Activated T-helper 17 cell treated with anti-CD3 and anti-CD28 coated beads, Interleukin-2, amount 50 U/mL, for 72 hours (primary cell): ENCODE results near the gene KLF15. TPM values are rescaled to one million over a fixed set of nuclear protein-coding genes. Genes with fewer than 3 reads are reported as not detected.

Experiments used
- ATAC-seq: fragments of 150-1000 bp; cut with Tn5 transposase; replicated peaks from 2 replicates; pipeline ENCODE4 v1.10.0; 2021; ENCODE audit warnings: mild to moderate bottlenecking, moderate library complexity
- H3K27ac Mint-ChIP-seq: one replicate; pipeline ENCODE4 v1.8.0; 2022; ENCODE audit warnings: mixed read lengths
- H3K27me3 Mint-ChIP-seq: one replicate; pipeline ENCODE4 v1.8.0; 2022; ENCODE audit warnings: mixed read lengths
- H3K36me3 Mint-ChIP-seq: one replicate; pipeline ENCODE4 v1.8.0; 2022; ENCODE audit warnings: low read depth, mild to moderate bottlenecking, mixed read lengths
- H3K4me1 Mint-ChIP-seq: one replicate; pipeline ENCODE4 v1.8.0; 2022; ENCODE audit warnings: mixed read lengths
- H3K4me3 Mint-ChIP-seq: one replicate; pipeline ENCODE4 v1.8.0; 2022; ENCODE audit warnings: mild to moderate bottlenecking, mixed read lengths
- H3K9me3 Mint-ChIP-seq: one replicate; pipeline ENCODE4 v1.8.0; 2022; ENCODE audit warnings: mixed read lengths
- total RNA-seq, 2 donors: library from RNA; stranded (reverse); gene quantifications; one replicate each; pipeline ENCODE4 v1.2.3, GENCODE V29; 2022

The KLF15 gene
- total RNA-seq, 2 donors from 2014 or later: 0.16 TPM; not detected in 1

GRCh38 chr3:126373682-126374601 lies 16.7 kb upstream of the KLF15 start:
- Mint-ChIP-seq H3K4me1 (no peaks in the 10 kb centered on the region), H3K36me3 (no peaks in the 10 kb centered on the region), H3K9me3 (no peaks in the 10 kb centered on the region), H3K27me3 (peaks cover 5% of the 10 kb centered on the region), H3K27ac (no peak overlapping the region), H3K4me3 (no peak overlapping the region)
- ATAC-seq: no peak

GRCh38 chr3:126373146-126373613 lies 16.0 kb upstream of the KLF15 start:
- Mint-ChIP-seq H3K36me3 (no peaks in the 10 kb centered on the region), H3K27ac (no peak overlapping the region), H3K9me3 (no peaks in the 10 kb centered on the region), H3K4me1 (no peaks in the 10 kb centered on the region), H3K4me3 (no peak overlapping the region), H3K27me3 (peaks cover 5% of the 10 kb centered on the region)
- ATAC-seq: no peak

GRCh38 chr3:126372413-126373145 lies 15.4 kb upstream of the KLF15 start:
- Mint-ChIP-seq H3K36me3 (no peaks in the 10 kb centered on the region), H3K4me1 (no peaks in the 10 kb centered on the region), H3K4me3 (no peak overlapping the region), H3K27me3 (peaks cover 5% of the 10 kb centered on the region), H3K9me3 (no peaks in the 10 kb centered on the region), H3K27ac (no peak overlapping the region)
- ATAC-seq: no peak

- no peak overlapping the region for H3K4me3 Mint-ChIP-seq
- H3K27me3 Mint-ChIP-seq: peaks cover 5% of the 10 kb centered on the region
- no peaks in the 10 kb centered on the region for H3K9me3 Mint-ChIP-seq
- H3K4me1 Mint-ChIP-seq: no peaks in the 10 kb centered on the region
- no peak for ATAC-seq
- no peaks in the 10 kb centered on the region for H3K36me3 Mint-ChIP-seq
- H3K27ac Mint-ChIP-seq: no peak overlapping the region
Observed at GRCh38 chr3:126371096-126371705, 14.0 kb upstream of the KLF15 start.

- Mint-ChIP-seq H3K36me3 (no peaks in the 10 kb centered on the region), H3K4me1 (no peaks in the 10 kb centered on the region), H3K27ac (no peak overlapping the region), H3K27me3 (peaks cover 5% of the 10 kb centered on the region), H3K4me3 (no peak overlapping the region), H3K9me3 (no peaks in the 10 kb centered on the region)
- no peak for ATAC-seq
Observed at GRCh38 chr3:126370606-126371005, 13.4 kb upstream of the KLF15 start.

GRCh38 chr3:126370055-126370454 lies 12.8 kb upstream of the KLF15 start:
- Mint-ChIP-seq H3K9me3 (no peaks in the 10 kb centered on the region), H3K27me3 (peaks cover 5% of the 10 kb centered on the region), H3K4me1 (no peaks in the 10 kb centered on the region), H3K36me3 (no peaks in the 10 kb centered on the region), H3K4me3 (no peak overlapping the region), H3K27ac (no peak overlapping the region)
- ATAC-seq: no peak

GRCh38 chr3:126369490-126369889 lies 12.3 kb upstream of the KLF15 start:
- no peak for ATAC-seq
- Mint-ChIP-seq H3K9me3 (no peaks in the 10 kb centered on the region), H3K4me3 (no peak overlapping the region), H3K36me3 (no peaks in the 10 kb centered on the region), H3K4me1 (no peaks in the 10 kb centered on the region), H3K27me3 (peaks cover 5% of the 10 kb centered on the region), H3K27ac (no peak overlapping the region)

- no peaks in the 10 kb centered on the region for H3K36me3 Mint-ChIP-seq
- H3K27me3 Mint-ChIP-seq: peaks cover 8% of the 10 kb centered on the region
- ATAC-seq: no peak
- no peaks in the 10 kb centered on the region for H3K9me3 Mint-ChIP-seq
- H3K27ac Mint-ChIP-seq: no peak overlapping the region
- H3K4me1 Mint-ChIP-seq: no peaks in the 10 kb centered on the region
- H3K4me3 Mint-ChIP-seq: no peak overlapping the region
Observed at GRCh38 chr3:126367316-126367805, 10.2 kb upstream of the KLF15 start.

GRCh38 chr3:126365351-126366277 lies 8.4 kb upstream of the KLF15 start:
- Mint-ChIP-seq H3K36me3 (no peaks in the 10 kb centered on the region), H3K9me3 (no peaks in the 10 kb centered on the region), H3K27me3 (peaks cover 9% of the 10 kb centered on the region), H3K27ac (no peak overlapping the region), H3K4me3 (no peak overlapping the region), H3K4me1 (no peaks in the 10 kb centered on the region)
- no peak for ATAC-seq

- H3K9me3 Mint-ChIP-seq: no peaks in the 10 kb centered on the region
- ATAC-seq: no peak
- no peak overlapping the region for H3K27ac Mint-ChIP-seq
- H3K27me3 Mint-ChIP-seq: peaks cover 14% of the 10 kb centered on the region
- no peaks in the 10 kb centered on the region for H3K36me3 Mint-ChIP-seq
- H3K4me3 Mint-ChIP-seq: no peak overlapping the region
- no peaks in the 10 kb centered on the region for H3K4me1 Mint-ChIP-seq
Observed at GRCh38 chr3:126364731-126365301, 7.6 kb upstream of the KLF15 start.

GRCh38 chr3:126364130-126364695 lies 7.0 kb upstream of the KLF15 start:
- no peak overlapping the region for H3K27ac Mint-ChIP-seq
- peaks cover 20% of the 10 kb centered on the region for H3K27me3 Mint-ChIP-seq
- H3K4me1 Mint-ChIP-seq: no peaks in the 10 kb centered on the region
- no peak overlapping the region for H3K4me3 Mint-ChIP-seq
- H3K36me3 Mint-ChIP-seq: no peaks in the 10 kb centered on the region
- ATAC-seq: no peak
- H3K9me3 Mint-ChIP-seq: no peaks in the 10 kb centered on the region

GRCh38 chr3:126361211-126361610 lies 4.0 kb upstream of the KLF15 start:
- H3K36me3 Mint-ChIP-seq: no peaks in the 10 kb centered on the region
- H3K4me3 Mint-ChIP-seq: no peak overlapping the region
- H3K27ac Mint-ChIP-seq: no peak overlapping the region
- no peak for ATAC-seq
- no peaks in the 10 kb centered on the region for H3K9me3 Mint-ChIP-seq
- H3K4me1 Mint-ChIP-seq: peaks cover 3% of the 10 kb centered on the region
- H3K27me3 Mint-ChIP-seq: peaks cover 30% of the 10 kb centered on the region

- H3K27ac Mint-ChIP-seq: no peak overlapping the region
- H3K4me3 Mint-ChIP-seq: no peak overlapping the region
- no peak for ATAC-seq
- H3K36me3 Mint-ChIP-seq: no peaks in the 10 kb centered on the region
- H3K4me1 Mint-ChIP-seq: peaks cover 5% of the 10 kb centered on the region
- peaks cover 31% of the 10 kb centered on the region for H3K27me3 Mint-ChIP-seq
- no peaks in the 10 kb centered on the region for H3K9me3 Mint-ChIP-seq
Observed at GRCh38 chr3:126360714-126361060, 3.5 kb upstream of the KLF15 start.
